T47D (cell line): ENCODE measurements around the gene CRYM.
"Not testable (repeated sequence)": the region's sequence is repeated elsewhere in the genome, so short reads cannot be mapped to it uniquely, and the experiment has no call there.

Experiments used
- DNase-seq, 2 experiments: peaks; one replicate each; pipeline versions ENCODE4 v3.0.0 to v3.0.0-alpha.2; 2011 to 2012; ENCODE audit warnings: low read depth in 1 of 2, low spot score in 1 of 2
- JUND ChIP-seq: IDR thresholded peaks from 2 replicates; pipeline ENCODE4 v1.6.1; 2012; ENCODE audit warnings: low read depth
- in situ Hi-C: cut with HindIII; loops from 2 replicates; pipeline ENCODE4 v1.10.0; 2016; ENCODE audit warnings: low sequenced_read_pairs, low pct_unique_long_range_greater_than_20kb

The CRYM gene

DNA sequence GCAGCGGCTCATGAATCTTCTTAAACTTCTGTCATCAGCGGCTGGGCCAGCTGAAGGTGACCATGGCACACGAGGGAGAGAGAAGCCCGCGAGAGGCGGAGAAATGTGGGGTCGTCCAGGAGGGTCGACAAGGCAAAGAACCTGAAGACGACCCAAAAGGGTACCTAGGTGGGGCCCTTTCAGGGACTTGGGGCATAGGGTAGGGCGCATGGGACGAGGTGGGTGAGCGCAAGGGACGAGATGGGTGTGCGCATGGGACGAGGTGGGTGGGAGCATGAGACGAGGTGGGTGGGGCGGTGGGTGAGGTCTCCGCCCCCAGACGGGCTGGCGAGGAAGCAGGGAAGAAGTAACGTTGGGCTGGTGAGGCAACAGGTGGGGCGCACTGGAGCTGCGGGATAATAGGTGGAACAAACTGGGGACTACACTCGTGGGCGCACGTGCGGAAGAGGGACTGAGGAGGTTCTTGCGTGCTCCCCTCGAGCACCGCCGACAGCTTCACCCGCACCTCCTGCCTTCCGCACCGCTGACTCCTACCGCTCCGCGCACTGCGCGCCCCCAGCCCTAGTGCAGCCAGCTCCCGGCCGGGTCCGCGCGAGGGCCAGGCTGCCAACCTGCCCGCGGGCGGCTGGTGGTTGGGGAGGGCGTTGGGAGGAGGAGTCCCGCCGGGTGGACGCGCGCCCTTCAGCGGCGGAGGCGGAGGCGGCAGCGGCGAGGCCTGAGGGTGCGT is 23.2 kb upstream of the CRYM start:
- DNase-seq: peak; percentile 89 to 90
- in situ Hi-C loops: no loop called here
- no peak for TF ChIP-seq JUND

DNA sequence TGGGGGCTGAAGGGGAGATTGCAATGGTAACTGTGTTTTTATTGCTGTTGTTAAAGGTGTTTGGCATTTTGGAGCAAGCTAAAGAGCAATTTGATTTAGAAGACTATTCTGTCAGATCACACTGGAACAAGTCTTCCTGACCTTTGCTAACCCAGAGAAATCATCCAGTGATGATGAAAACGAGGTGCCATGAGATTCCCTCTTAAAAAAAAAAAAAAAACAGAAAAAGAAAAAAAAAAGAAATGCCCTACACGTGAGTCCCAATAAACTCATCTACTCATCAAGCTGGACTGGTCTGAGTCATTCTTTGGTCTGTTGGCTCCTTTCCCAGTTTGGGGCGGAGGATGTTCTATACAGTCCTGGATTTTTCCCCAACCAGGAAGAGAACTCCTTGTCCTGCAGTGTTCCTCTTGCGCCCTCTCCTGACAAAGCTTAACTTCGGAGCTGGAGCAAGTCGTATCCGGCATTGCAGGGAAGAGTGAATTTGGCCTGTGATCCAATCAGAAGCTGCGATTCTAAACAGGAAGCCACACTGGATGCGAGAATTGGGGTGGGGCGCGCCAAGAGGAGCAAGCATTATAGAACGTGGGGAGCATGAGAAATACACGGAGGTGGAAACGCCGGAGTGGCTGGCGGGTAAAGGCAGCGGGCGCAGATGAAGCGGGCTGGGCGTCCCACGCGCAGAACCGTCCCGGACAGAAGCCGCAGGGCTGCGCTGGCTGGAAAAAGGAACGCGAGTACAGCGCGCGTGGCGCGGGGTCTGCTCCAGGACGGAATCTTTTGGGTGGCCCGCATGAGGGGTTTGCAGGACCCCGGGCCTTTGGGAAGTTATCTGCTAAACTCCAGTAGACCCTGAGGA is 22.4 kb upstream of the CRYM start:
- in situ Hi-C loops: no loop called here
- peak; percentile 93 to 100 for DNase-seq
- TF ChIP-seq JUND: peak; percentile 75

DNA sequence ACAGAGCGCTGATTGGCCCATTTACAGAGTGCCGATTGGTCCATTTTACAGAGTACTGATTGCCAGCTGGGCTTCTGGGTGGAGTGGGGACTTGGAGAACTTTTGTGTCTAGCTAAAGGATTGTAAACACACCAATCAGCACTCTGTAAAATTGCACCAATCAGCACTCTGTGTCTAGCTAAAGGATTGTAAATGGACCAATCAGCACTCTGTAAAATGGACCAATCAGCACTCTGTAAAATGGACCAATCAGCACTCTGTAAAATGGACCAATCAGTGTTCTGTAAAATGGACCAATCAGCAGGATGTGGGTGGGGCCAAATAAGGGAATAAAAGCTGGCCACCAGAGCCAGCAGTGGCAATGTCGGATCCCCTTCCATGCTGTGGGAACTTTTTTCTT is 11.7 kb upstream of the CRYM start:
- in situ Hi-C loops: loop anchor here (25.0 kb wide), 1 partner anchor 102 kb away; no protein-coding TSS in a partner anchor

DNA sequence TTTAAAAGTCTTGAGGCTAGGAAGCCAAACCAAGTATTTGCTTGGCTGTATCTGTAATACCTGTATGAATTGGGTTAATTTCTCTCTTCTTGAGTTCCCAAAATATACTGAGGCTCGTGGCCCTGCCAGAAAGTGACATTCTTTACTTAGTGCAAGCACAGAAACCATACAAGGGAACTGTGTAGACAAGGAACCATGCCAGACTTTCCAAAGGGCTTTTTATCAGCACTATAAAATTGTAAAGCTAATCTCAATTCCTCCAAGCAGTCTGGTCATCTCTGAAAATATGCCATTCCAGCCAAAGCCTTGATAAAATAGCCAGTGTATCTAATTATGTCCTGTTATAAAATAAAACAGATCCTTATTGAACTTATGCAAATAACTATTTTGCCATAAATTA is 7.2 kb upstream of the CRYM start:
- DNase-seq: no peak
- in situ Hi-C loops: loop anchor here (25.0 kb wide), 1 partner anchor 98 kb away; no protein-coding TSS in a partner anchor
- TF ChIP-seq JUND: no peak

More for the DNA sequence above, 11.7 kb upstream of the CRYM start:
- DNase-seq: not testable (repeated sequence)

DNA sequence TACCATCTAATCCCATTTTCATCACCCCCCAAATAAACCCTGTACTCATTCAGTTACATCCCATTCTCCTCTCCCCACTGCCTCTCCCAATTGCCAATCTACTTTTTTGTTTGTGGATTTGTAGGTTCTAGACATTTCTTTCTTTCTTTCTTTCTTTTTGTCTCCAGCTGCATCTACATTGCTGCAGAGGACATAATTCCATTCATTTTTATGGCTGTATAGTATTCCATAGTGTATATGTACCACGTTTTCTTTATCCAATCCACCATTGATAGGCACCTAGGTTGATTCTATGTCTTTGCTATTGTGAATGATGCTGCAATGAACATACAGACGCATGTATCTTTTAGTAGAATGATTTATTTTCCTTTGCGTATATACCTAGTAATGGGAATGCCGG is 6.3 kb upstream of the CRYM start:
- no peak for TF ChIP-seq JUND
- in situ Hi-C loops: loop anchor here (25.0 kb wide), 1 partner anchor 97 kb away; no protein-coding TSS in a partner anchor
- DNase-seq: no peak

DNA sequence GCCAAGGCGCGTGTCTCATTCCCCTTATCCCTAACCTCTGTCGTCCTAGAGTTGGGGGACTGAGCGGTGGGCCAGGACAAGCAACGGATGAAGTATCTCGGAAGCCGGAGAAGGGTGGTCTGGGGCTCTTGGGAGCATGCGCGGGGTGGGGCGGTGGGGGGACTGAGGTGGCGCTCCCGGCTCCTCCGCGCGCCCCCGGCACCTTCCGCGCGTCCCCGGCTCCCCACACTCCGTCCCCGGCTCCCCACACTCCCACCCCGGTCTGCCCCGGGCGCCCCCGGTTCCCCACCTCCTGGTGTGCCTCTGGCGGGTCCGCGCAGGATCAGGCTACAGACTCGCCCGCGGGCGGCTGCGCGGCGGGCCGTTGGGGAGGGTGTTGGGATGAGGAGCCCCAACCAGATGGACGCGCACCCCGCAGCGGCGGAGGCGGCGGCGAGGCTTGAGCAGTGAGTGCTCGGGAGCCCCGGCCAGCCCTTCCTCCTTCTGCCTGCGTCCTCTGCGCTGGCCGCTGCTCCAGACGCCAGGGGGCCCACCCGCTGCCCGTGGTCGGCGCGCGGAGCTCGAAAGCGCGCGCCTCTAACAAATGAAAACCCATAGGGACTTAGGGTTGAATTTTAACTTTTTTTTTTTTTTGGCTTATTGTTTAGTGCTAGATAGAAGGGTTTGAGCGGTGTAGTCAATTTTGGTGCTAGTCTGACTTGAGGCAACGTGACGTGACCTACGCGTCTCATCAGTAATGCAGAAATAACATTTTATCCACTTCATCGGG is 5.6 kb upstream of the CRYM start:
- in situ Hi-C loops: loop anchor here (25.0 kb wide), 1 partner anchor 96 kb away; no protein-coding TSS in a partner anchor
- TF ChIP-seq JUND: no peak
- DNase-seq: no peak

DNA sequence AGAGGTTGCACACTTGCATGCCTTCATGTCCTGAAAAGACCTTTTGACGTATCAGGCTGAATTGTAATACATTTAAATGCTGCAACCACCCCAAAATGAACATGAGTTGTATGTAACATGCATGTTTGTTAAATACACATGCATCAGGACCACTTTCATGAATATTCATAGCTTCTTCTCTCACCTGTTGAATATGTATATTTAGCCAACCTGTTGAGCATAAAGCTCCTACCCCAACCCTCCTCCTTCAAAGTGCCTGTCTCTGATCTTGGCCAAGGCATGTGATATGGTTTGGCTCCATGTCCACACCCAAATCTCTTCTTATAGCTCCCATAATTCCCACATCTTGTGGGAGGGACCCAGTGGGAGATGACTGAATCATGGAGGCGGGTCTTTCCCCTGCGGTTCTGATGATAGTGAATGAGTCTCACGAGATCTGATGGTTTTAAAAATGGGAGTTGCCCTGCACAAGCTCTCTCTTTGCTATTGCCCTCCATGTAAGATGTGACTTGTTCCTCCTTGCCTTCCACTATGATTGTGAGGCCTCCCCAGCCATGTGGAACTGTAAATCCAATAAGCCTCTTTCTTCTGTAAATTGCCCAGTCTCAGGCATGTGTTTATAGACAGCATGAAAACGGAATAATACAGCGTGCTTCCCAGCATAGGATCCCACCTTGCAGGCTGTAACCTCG is 3.8 kb upstream of the CRYM start:
- in situ Hi-C loops: loop anchor here (25.0 kb wide), 1 partner anchor 95 kb away; no protein-coding TSS in a partner anchor
- no peak for DNase-seq
- no peak for TF ChIP-seq JUND

DNA sequence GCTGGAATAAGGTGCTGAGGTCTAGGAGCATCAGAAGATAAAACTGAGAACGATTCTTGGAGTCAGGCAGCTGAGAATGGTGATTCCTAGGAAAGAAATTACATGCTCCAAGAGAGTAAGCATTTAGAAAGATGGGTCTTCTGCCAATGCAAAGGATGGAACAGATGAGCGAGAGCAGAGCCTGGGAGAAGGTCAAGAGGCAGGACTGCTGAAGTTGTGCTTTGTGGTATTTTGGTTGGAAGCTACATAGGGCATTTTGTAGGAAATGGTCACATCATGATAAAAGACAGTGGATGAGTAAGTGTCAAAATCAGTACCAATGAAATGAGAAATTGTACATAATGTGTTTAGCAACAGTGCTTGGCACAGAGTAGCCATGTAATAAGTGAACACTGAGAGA is 1.4 kb upstream of the CRYM start:
- in situ Hi-C loops: loop anchor here (25.0 kb wide), 1 partner anchor 92 kb away; no protein-coding TSS in a partner anchor
- DNase-seq: no peak
- TF ChIP-seq JUND: no peak

DNA sequence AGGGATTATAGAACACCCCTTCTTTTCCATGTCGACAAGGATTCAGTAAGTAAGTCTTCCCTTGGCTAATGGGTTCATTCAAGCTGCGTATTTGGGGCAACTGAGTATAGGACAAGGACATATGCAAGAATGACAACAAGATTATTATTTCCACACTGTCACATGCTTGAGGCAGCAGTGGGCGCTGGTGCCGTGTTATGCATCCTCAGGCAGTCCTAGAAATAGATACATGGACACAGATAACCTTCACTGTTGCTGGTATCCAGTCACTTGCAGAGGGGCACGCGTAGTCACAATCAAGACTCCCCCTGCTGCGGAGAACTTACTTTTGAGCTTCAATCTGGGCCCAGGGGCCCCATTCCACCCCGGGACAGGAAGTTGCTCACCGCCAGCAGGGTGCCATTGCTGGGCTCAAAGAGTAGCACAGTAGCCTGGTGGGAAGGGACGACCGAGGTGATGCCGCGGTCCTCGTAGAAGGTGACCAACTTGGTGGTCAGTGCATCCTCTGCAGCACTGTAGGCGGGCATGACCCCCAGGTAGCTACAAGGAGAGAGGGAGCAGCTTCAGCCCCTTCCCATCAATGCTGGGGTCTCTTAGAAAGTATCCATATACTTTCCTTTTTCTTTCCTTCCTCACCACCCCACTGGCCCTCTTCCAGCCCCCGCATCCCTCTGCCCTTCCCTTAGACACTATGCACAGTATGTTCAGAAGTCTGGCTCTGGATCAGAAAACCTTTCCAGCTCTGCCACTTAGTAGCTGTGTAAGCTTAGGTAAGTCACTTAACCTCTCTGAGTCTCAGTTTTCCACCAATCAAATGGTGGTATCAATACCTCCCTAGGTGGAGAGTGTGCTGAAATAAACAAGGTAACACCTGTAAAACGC is 804 bp downstream of the CRYM start:
- DNase-seq: no peak
- in situ Hi-C loops: loop anchor here (25.0 kb wide), 1 partner anchor 90 kb away; no protein-coding TSS in a partner anchor
- no peak for TF ChIP-seq JUND

DNA sequence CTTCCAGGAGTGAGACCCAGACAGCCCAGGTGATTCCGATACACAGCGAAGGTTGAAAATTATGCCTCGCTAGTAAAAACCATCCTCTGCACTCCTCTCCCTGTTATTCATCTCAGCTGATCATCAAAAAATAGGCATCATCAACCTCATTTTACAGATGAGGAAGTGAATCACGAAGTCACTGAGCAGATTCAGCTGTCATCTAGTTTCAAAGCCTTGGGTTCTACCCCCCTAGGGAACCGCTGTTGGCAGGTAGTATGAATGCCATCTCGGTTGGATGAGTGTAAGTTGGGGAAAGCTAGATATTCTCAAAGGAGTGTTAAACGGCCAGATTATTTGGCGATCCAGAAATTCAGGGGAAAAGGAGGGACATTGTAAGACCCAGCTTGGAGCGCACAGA is 2.0 kb downstream of the CRYM start:
- DNase-seq: no peak
- TF ChIP-seq JUND: no peak
- in situ Hi-C loops: loop anchor here (25.0 kb wide), 1 partner anchor 89 kb away; no protein-coding TSS in a partner anchor

DNA sequence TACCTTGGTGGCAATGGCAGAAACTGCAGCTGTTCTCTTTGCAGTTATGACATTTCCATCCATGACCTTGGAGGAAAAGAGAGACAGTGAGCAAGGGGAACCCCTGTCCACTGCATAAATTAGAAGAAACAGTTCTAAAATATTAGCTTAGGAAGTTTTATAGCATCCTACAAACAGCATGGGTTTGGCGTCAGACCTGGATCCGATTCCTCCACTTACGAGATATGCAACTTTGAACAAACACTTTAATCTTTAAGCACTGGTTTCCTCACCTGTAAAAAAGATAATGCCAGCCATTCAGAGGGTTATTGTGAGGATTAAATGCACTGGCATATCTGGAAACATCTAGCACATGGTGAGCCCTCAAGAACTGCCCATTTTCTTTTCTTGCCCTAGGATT is 2.6 kb downstream of the CRYM start:
- in situ Hi-C loops: loop anchor here (25.0 kb wide), 1 partner anchor 88 kb away; no protein-coding TSS in a partner anchor
- no peak for TF ChIP-seq JUND
- DNase-seq: no peak
